Stimulated activated naive CD4-positive, alpha-beta T cell (primary cell): ENCODE results near the gene ADAMTSL3.

Experiments used
- DNase-seq, 6 experiments: peaks; one replicate each; lab custom pipeline; 2025; lab: John Stamatoyannopoulos, UW

Gene ADAMTSL3

DNA sequence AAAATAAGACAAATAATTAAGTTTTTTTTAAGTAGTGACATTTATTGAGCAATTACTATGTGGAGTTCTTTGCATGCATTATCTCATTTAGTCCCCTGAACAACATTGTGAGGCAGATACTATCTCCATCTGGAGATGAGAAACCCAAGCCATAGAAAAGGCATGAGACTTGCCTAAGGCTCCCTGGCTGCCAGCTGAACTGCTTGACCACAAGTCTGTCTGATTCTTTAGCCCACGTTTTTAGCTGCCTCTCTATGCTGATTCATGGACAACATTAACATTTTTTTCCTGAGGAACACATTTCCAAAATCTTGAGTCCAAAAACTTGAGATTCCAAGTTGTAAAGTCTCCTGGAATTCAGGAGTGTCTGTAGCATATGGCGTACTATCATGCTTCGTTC lies 318.1 kb downstream of the ADAMTSL3 start:
- no peak for DNase-seq

DNA sequence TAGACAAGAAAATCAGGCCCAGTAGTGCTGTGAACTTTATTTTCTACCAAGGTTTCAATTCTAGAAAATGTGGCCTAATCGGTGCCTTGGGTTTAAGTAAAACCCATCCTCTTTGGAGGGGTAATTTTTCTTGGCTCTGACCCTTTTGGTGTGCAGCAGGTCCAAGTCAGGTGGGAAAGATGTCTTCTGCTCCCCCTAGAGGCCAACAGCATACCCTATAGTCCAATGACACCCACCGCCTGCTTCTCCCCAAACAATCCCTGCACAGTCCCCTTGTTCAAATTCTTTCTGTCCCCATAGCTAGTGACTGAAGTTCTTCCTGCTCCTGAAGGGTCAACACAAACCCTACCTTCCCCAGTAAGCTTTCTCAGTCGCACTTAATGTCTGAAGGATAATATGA lies 319.9 kb downstream of the ADAMTSL3 start:
- DNase-seq, result no peak

DNA sequence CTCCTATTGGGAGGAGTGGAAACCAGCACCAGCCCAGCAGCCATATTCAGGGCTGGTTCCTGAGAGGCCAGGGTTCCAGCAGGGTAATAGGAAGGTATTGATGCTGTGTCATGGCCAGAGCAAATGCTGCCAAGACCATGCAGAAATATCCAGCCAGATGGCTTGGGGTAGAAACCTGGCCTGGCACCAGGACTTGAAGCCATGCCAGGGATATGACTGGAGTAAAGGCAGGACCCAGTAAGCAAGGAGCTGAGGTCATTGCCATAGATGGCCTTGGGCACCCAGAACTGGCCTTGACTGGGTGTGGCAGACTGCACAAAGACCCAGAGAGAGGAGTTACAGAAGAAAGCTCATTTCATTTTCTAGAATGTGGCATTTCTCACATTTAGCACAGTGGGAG lies 324.1 kb downstream of the ADAMTSL3 start:
- no peak for DNase-seq

DNA sequence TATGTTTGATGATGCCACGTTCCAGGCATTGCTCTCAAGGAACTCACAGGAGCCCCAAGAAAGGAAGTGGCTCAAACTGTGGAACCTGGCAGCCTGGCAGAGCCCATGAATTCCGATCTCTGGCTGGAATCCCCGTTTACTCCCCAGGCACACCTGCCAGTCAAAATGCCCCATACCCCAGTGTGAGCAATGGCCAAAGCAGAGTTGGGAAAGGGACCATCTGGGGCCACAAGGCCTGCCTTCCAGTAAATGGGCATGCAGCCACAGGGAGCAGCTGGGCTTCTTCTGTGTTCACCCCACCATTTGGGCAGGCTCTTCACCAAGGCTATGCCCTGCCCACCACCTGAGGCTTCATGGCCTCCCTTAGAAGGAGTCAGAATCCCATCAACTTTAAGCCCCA lies 324.7 kb downstream of the ADAMTSL3 start:
- DNase-seq, result no peak

DNA sequence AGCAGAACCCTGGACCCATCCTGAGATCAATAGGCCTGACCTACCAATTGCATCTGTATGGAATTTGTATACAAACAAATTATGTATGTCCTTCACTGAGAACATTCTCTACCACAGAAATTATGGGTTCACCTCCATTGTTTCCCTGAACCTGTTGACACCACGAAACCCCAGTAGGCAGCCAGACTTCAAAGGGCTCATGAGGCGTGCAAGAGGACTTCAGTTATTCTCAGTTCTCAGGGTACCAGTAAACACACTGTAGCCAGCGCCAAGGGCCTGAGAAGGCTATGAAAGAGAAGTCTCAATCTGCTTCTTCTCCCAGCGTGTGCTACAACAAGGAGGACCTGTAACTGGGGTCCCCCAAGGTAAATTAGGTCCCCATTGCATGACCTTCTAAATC lies 326.7 kb downstream of the ADAMTSL3 start:
- no peak for DNase-seq

DNA sequence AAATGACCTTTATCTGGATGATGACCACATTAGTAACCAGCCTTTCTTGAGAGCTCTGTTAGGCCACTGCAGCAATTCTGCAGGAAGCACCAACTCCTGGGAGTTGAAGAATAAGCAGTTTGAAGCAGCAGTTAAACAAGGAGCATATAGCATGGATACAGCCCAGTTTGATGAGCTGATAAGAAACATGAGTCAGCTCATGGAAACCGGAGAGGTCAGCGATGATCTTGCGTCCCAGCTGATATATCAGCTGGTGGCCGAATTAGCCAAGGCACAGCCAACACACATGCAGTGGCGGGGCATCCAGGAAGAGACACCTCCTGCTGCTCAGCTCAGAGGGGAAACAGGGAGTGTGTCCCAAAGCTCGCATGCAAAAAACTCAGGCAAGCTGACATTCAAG lies 328.8 kb downstream of the ADAMTSL3 start:
- no peak for DNase-seq

DNA sequence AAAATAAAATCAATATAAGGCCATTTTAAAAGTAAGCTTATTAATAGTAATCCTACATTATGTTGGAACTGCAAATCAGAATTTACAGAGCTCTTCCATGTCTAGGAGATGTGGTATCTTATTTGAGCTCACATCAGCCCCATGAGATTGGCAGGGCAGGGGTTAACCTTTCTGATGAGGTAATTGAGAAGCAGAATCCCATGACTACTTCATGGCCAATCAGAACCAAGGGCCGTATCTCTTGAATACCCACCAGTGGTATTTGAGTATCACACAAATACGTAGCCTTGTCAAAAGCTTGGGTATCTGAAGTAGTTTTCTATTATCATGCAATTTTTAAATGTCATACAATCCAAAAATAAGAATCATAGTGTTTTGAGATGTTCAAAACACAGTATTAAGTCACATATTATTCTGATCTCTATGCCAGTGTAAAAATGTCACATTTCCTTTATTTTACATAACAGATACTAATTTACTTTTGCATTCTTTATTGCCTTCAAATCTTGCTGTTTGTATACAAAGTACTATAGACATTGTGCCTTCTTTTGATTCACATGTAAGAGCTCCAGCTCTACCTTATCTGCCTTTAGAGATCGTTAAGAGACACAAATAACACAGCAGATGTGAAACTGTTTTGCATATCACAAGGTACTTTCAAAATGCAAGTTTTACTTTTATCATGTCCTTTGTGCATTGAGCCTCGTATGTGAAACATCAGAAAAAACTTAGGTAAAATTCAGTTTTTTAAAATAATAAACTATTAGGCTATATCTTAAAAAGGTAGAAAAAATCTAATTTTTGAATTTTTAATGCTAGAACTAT lies 329.9 kb downstream of the ADAMTSL3 start:
- DNase-seq, result no peak

DNA sequence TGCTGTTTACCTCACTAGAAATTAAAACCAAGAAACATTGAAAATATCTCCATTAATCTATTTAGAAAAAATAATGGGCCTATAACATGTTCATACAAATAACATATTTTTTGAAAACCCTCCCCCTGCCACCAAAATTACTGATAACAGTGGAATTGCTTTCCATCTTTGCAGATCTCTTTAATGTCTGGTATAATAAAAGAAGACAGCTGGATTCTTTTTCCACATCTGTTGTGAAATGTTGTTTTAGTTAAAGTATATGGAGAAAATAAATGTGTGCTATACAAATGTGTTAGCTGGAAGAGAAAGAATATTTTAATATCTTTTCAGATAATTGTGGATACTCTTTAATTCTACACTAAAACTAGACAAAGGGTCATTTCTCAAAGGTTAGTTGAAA lies 330.7 kb downstream of the ADAMTSL3 start:
- DNase-seq, result no peak

DNA sequence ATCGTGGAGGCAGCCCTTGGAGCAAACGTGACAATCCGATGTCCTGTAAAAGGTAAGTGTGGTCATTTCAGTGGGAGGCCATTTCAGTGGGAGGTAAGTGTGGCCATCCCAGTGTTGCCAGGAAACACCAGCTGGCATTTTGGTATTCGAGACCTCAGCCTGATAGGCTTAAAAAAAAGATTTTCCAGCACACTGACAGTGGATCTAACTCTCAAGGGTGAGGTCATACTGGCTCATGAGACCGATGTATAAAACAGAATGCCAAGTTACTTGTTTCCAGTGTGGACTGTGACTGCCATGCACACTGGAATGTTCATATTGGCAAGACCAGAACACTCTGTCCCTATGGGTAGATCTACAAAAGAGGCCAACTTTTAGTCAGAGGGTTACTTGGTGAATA lies 337.2 kb downstream of the ADAMTSL3 start:
- DNase-seq, result no peak

DNA sequence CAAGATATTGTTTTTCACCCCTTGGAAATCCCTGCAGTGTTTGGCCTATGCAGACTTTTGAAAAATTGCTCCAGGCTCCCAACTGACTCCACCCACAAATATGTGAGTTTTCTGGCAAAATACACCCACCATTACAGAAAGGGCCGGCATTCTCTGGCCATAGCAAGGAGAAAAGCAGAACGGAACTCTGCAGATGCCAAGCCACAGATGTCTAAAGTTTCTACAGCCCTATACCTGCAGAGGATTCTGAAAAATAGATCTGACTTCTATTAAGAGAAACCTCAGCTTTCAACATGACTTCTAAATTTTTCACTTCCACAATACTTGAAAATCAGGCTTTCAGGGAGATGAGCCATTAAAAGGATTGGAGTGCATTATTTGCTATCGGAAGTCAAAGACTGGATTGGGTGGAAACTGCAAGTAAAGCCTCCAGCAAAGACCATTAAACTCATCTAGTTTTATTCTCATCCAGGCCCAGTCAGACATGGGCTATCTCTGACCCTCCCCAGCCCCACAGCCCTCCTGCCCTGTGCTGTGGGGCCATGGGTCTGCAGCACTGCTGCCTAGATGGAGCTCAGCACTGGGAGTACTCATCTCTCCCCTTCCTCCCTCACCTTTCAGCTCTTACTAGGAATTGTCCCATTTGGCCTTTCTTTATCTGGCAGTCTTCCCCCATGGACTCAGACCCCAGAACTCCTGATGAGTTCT lies 338.6 kb downstream of the ADAMTSL3 start:
- DNase-seq, result no peak

DNA sequence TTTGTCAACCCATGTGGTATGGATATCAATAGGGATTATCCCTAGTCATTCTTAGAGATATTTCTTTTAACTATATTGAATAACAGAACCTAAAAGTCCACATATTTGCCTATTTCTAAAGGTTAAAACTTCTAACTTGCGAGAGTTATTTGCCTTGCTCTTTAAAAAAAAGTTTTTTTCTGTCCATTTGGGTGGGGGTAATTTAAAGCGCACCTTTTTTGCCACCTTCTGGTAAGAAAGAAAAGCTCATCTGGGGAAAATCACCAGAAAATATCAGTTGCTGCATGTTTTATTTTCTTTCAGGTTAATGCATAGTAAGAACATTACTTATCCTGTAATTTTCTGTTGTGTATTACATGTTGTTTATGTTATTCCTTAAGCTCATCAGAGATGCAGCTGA lies 339.7 kb downstream of the ADAMTSL3 start:
- DNase-seq, result no peak

DNA sequence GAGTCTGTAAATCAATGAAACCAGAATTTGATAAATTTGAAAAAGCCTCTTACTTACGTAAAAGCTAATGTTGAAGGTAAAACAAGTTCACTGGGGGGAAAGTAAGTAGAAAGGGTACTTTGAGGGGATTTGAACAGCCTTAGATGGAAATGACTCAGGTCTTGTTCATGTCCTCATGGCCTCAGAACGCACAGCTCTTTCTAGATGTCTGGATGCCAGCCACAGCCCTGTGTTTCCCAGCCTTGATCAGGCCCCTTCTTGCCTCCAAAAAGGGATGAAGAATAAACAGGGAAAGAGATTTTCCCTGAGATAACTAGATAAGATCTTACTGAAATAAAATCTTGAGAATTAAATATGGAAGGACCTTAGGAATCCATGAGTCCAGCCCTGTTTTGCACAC lies 344.6 kb downstream of the ADAMTSL3 start:
- no peak for DNase-seq

DNA sequence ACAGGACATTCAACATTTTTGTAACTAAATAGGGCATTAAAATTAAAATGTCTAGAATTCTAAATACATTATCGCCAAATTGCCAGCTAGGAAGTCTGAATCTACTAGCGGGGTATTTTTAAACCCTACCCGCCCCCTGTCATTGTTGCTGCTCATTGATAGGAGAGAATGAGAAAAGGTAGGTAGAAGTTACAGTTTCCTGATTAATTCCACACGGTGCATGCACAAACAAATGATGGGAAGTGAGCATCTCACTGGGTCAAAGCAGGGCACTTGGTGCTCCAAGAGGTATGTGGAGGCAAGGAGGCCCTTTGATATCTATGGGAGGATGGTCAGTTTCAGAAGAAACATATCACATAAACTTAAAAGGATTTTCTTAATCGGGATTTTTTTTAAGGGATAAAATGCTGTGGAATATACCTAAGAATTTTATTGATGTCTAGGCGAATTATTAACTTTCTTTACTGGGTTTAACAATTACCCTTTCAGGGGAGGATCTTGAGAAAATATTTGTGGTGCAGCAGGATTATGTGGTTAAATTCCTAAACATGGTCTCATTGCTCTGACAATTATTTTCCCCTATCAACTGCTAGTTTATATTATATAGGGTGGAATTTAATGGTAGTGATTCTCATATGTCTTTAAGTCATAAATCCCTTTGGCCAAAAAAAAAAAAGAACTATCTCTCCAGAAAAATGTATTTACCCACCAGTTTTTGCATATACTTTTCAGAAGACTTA lies 345.6 kb downstream of the ADAMTSL3 start:
- DNase-seq, result no peak

DNA sequence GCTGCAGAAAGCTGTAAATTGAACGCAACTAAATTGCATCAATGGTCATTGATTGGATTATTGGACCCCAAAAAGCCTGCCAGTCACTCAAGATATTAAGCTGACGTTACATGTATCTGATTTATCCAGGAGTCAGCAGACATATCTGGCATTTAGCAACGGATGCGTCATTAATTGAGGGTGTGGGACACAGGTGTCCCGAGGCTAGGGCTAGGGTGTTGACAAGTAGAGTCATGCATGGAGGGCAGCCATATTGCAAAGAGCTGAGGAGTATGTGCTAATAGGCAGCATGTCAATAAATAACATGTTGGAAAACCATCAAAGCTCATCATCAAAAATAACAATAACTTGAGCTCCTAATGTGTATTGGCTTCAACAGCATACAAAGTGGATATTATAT lies 347.1 kb downstream of the ADAMTSL3 start:
- no peak for DNase-seq

DNA sequence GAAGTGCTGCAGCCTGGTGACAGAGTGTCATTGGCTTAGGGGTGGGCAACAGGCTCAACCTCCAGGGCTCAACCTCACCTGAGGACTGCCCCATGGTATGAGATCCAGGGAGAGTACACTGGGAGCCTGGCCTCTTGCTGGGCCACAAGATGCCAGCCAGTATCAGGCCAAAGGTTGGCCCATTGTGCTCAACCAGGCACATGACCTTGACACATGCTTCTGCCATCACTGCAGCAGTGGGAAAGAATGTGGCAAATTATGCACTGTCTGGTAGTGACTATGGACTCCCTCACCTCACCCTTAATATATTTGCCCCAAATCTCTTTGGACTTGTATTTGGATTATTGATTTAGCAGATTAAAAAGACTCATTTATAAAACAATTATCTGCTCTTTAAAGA lies 347.7 kb downstream of the ADAMTSL3 start:
- no peak for DNase-seq

DNA sequence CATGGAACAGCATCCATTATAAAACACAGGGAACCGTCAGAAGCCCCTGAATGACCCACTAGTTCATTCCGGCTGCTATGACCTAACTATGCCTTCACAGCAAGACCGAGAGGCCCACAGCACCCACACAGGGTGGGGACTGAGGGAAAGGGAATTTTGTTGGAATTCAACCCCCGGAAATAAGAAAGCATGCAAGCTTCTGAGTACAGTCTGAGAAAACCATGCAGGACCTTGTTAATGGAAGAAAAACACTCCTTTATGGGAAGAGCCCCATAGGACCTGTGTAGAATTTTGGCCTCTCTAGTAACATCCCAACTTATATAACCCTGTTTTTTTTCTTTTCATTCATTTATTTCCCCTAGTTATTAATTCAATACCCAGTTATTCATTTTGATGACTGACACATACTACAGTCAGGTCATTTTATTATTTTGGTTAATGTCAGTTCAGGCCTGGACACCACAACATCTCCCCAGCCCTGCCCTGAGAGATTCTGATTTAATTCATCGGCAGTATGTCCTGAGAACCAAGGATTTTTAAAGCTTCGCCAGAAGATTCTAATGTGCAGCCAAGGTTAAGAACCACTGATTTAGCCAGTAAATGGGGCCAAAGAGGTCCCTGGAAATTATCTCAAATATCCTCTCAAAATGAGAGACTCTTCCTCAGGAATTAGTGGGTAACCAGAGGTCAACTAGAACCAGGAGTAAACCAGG lies 350.0 kb downstream of the ADAMTSL3 start:
- DNase-seq, result no peak

DNA sequence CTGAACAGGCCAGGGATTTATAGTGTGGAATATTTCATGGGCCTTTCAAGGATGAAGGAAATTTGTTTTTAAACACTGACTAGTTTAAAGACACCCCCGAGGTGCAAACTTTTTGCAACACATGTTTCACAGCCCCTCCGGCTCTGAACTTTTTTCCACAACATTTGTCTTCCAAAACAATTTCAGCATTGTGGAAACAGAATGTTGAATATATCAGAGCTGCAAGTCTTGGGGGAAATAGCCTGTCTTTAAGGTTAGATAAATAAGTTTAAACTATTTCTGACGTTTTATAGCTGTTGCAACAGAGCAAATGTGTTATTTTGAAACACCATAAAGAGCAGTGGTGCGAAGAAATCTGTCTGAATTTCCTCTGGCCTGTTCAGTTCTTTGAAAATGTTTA lies 352.5 kb downstream of the ADAMTSL3 start:
- DNase-seq, result no peak

DNA sequence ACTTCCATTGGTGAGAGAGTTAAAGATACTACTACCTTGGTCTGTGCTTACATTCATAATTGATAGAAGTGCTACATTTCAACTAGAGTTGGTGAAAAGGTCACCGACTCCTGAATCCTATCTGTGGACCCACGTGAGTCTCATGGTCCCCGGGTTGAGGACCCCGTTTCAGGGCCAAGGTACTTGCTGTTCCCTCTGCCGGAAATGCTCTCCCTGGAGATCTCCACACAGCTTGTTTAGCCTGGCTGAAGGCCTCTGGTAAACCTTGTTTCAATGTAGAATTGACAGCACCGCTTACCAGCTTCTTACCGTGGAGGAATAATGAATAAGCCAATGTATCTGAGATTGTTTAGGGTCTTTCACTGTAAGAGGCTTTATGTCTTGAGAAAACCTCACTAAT lies 355.7 kb downstream of the ADAMTSL3 start:
- DNase-seq, result no peak

DNA sequence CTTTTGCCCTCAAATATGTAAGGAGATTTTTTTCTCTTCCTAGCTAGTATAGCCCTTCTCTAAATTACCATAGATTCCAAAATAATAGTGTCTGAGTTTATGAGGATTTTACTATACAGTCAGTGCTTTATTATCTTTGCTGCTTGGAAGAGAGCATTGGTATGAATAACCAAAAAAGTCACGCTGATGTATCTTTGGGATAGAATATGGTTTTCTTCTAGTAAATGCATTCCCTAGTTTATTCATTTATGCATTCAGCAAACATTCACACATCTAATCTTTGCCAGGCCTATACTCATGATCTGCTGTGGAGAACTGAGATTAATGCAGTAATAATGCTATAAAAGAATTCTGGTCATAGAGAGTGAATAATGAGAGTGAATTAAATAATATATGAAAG lies 356.3 kb downstream of the ADAMTSL3 start:
- DNase-seq, result no peak

DNA sequence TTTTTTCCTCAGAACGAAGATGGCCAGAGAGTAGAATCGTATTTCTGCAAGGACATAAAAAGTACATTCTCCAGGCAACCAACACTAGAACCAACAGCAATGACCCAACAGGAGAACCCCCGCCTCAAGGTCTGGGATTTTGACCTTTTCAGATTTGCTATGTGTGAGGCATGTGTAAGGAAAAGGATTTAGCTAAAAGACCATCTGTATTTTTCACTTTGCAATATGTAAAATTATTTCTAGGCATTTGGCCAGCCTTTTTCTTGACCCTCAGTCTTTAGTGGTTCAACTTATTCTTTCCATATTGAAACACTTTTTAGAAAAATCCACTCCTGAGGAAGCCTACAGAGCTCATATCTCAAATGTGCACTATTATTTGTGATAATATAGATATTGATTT lies 362.4 kb downstream of the ADAMTSL3 start:
- DNase-seq, result no peak

DNA sequence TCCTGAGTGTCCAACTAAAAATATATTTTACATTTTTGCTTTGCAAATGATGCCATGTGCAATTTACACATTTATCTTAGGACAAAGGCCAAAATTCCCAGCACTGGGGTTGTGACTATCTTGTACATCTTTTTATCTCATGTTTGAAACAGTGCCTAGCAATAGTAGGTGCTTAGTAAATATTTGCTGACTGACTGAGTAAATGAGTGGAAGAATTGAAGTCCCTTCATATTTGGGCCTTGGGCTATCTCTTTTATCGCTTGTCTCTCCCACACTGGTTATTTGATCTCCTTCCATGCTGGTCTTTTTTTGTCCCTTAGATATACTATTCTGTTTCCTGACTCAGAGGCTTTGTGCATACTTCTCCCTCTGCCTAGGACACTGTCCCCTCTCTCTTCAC lies 368.6 kb downstream of the ADAMTSL3 start:
- no peak for DNase-seq

DNA sequence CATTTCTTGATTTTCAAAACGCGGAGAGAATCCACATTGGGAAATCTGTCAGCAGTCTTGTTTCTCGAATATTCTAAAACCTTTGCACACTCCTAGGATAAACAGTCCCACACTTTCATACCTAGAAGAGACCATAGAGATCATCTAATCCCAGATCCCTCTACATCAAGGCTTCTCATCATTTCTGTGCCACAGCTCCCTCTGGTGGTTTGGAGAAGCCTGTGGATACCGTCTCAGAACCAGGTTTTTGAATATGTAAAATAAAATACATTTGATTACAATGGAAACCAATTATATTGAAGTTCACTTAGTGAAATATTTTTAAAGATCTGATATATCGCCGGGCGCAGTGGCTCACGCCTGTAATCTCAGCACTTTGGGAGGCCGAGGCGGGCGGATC lies 369.7 kb downstream of the ADAMTSL3 start:
- DNase-seq, result no peak
